ENCODE measurements around the gene TCF19. TPM values are rescaled to one million over a fixed set of nuclear protein-coding genes. Genes with fewer than 3 reads are reported as not detected.

Gene TCF19
- total RNA-seq, 1 donor from 2014 or later, result 8.4 TPM

- no peak overlapping the region for H3K9ac ChIP-seq (ENCODE audit: low read depth in 1 of 3, low read length in 3 of 3)
- no peaks in the 10 kb centered on the region for H3K9me3 ChIP-seq (ENCODE audit: control insufficient read depth in 3 of 3, low read length in 3 of 3)
- peaks cover 9 to 31% (median 18%) of the 10 kb centered on the region in 3 donors for H3K4me1 ChIP-seq (ENCODE audit: control insufficient read depth in 3 of 3, insufficient read depth in 3 of 3, low read length in 3 of 3)
- no peaks in the 10 kb centered on the region for H3K27me3 ChIP-seq (ENCODE audit: control insufficient read depth in 3 of 3, insufficient read depth in 3 of 3, low read length in 3 of 3)
- H3K4me3 ChIP-seq (ENCODE audit: low read length in 3 of 3), result peak overlapping the region in 1 of 3 donors; percentile 85
- peak overlapping the region; percentile 84 for H3K27ac ChIP-seq (ENCODE audit: low read depth, low read length)
- H3K36me3 ChIP-seq (ENCODE audit: control insufficient read depth in 3 of 3, insufficient read depth in 3 of 3, low read length in 3 of 3), result peaks cover 2 to 5% (median 4%) of the 10 kb centered on the region in 3 donors
These were observed 44.1 kb downstream of the TCF19 start for GRCh38 chr6:31202259-31203166.

- H3K9ac ChIP-seq (ENCODE audit: low read depth in 1 of 3, low read length in 3 of 3), result peak overlapping the region; percentile 52 to 82 (median 66)
- no peaks in the 10 kb centered on the region for H3K27me3 ChIP-seq (ENCODE audit: control insufficient read depth in 3 of 3, insufficient read depth in 3 of 3, low read length in 3 of 3)
- H3K36me3 ChIP-seq (ENCODE audit: control insufficient read depth in 3 of 3, insufficient read depth in 3 of 3, low read length in 3 of 3), result peaks cover 2 to 5% (median 4%) of the 10 kb centered on the region in 3 donors
- no peaks in the 10 kb centered on the region for H3K9me3 ChIP-seq (ENCODE audit: control insufficient read depth in 3 of 3, low read length in 3 of 3)
- H3K4me3 ChIP-seq (ENCODE audit: low read length in 3 of 3), result peak overlapping the region; percentile 66 to 85 (median 68)
- peaks cover 9 to 31% (median 18%) of the 10 kb centered on the region in 3 donors for H3K4me1 ChIP-seq (ENCODE audit: control insufficient read depth in 3 of 3, insufficient read depth in 3 of 3, low read length in 3 of 3)
- peak overlapping the region; percentile 84 for H3K27ac ChIP-seq (ENCODE audit: low read depth, low read length)
These were observed 45.1 kb downstream of the TCF19 start for GRCh38 chr6:31203345-31203979.

DNA sequence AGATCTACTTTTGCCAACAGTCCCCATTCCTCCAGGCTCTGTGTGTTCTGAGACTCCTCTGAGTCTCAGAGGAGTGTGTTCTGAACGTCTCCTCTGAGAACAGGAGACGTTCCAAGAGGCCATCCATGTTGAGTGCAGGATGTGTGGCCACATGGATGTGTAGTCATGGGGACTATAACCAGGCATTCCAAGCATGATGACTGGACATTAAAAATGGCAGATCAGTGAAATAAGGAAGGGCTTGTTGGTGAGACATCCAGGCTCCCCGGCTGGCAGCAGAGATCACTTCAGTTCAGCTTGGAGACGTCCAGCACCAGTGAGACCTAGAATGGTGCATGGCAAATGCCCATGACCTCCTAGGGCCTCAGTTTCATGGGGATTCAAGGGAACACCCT is 46.4 kb downstream of the TCF19 start:
- H3K27me3 ChIP-seq (ENCODE audit: control insufficient read depth in 3 of 3, insufficient read depth in 3 of 3, low read length in 3 of 3), result no peaks in the 10 kb centered on the region
- peaks cover 9 to 25% (median 16%) of the 10 kb centered on the region in 3 donors for H3K4me1 ChIP-seq (ENCODE audit: control insufficient read depth in 3 of 3, insufficient read depth in 3 of 3, low read length in 3 of 3)
- H3K9me3 ChIP-seq (ENCODE audit: control insufficient read depth in 3 of 3, low read length in 3 of 3), result no peaks in the 10 kb centered on the region
- peak overlapping the region; percentile 84 for H3K27ac ChIP-seq (ENCODE audit: low read depth, low read length)
- H3K9ac ChIP-seq (ENCODE audit: low read depth in 1 of 3, low read length in 3 of 3), result no peak overlapping the region
- peaks cover 2 to 5% (median 4%) of the 10 kb centered on the region in 3 donors for H3K36me3 ChIP-seq (ENCODE audit: control insufficient read depth in 3 of 3, insufficient read depth in 3 of 3, low read length in 3 of 3)
- peak overlapping the region in 2 of 3 donors; percentile 66 to 68 for H3K4me3 ChIP-seq (ENCODE audit: low read length in 3 of 3)

GRCh38 chr6:31205638-31206037 is 47.2 kb downstream of the TCF19 start:
- Histone ChIP-seq H3K27me3 (ENCODE audit: control insufficient read depth in 3 of 3, insufficient read depth in 3 of 3, low read length in 3 of 3) (no peaks in the 10 kb centered on the region), H3K27ac (ENCODE audit: low read depth, low read length) (no peak overlapping the region), H3K9me3 (ENCODE audit: control insufficient read depth in 3 of 3, low read length in 3 of 3) (no peaks in the 10 kb centered on the region), H3K9ac (ENCODE audit: low read depth in 1 of 3, low read length in 3 of 3) (no peak overlapping the region), H3K4me3 (ENCODE audit: low read length in 3 of 3) (no peak overlapping the region), H3K36me3 (ENCODE audit: control insufficient read depth in 3 of 3, insufficient read depth in 3 of 3, low read length in 3 of 3) (peaks cover 2 to 5% (median 4%) of the 10 kb centered on the region in 3 donors), H3K4me1 (ENCODE audit: control insufficient read depth in 3 of 3, insufficient read depth in 3 of 3, low read length in 3 of 3) (peaks cover 9 to 25% (median 16%) of the 10 kb centered on the region in 3 donors)

DNA sequence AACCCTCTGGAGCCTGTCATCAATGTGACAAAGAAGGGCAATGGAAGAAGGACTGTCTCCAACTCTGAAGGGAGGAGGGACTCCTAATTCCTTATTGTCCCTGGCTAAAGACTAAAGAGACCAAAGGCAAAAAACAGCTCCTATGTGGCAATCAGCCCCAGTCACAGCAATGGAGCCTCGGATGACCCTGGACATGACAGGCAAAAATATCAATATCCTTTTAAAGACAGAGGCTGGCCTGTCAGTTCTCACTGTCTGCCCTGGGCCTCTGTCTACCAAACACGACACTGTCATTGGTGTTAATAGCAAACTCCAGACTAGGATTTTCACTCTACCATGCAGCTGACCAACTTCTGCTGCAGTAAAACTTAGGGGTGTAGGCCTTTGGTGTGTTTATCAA is 50.1 kb downstream of the TCF19 start:
- Histone ChIP-seq H3K27ac (ENCODE audit: low read depth, low read length) (no peak overlapping the region), H3K27me3 (ENCODE audit: control insufficient read depth in 3 of 3, insufficient read depth in 3 of 3, low read length in 3 of 3) (no peaks in the 10 kb centered on the region), H3K4me1 (ENCODE audit: control insufficient read depth in 3 of 3, insufficient read depth in 3 of 3, low read length in 3 of 3) (peaks cover under 1 to 10% (median 9%) of the 10 kb centered on the region in 3 donors), H3K4me3 (ENCODE audit: low read length in 3 of 3) (no peak overlapping the region), H3K36me3 (ENCODE audit: control insufficient read depth in 3 of 3, insufficient read depth in 3 of 3, low read length in 3 of 3) (no peaks in the 10 kb centered on the region), H3K9ac (ENCODE audit: low read depth in 1 of 3, low read length in 3 of 3) (no peak overlapping the region), H3K9me3 (ENCODE audit: control insufficient read depth in 3 of 3, low read length in 3 of 3) (no peaks in the 10 kb centered on the region)

DNA sequence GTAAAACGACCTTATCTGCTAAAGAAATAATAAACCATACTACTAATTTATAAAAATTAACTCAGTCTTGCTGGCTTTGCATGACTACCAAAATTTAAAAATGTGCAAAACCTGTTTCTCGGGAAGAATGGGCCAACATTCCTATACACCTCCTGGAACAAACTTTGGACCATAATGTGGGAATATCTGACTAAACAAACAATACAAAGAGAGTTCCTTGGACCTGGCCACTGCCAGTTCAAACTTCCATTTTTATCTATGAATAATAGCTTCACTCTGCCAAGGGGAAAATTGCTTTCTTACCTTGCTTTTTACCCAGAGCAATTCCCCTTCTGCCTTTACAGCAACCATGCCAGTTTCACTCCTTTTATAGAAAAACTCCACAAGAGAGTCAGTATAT is 50.7 kb downstream of the TCF19 start:
- H3K4me1 ChIP-seq (ENCODE audit: control insufficient read depth in 3 of 3, insufficient read depth in 3 of 3, low read length in 3 of 3), result peaks cover 0 to 7% (median 3%) of the 10 kb centered on the region in 3 donors
- H3K27me3 ChIP-seq (ENCODE audit: control insufficient read depth in 3 of 3, insufficient read depth in 3 of 3, low read length in 3 of 3), result no peaks in the 10 kb centered on the region
- no peak overlapping the region for H3K9ac ChIP-seq (ENCODE audit: low read depth in 1 of 3, low read length in 3 of 3)
- no peak overlapping the region for H3K4me3 ChIP-seq (ENCODE audit: low read length in 3 of 3)
- no peaks in the 10 kb centered on the region for H3K9me3 ChIP-seq (ENCODE audit: control insufficient read depth in 3 of 3, low read length in 3 of 3)
- H3K27ac ChIP-seq (ENCODE audit: low read depth, low read length), result no peak overlapping the region
- H3K36me3 ChIP-seq (ENCODE audit: control insufficient read depth in 3 of 3, insufficient read depth in 3 of 3, low read length in 3 of 3), result no peaks in the 10 kb centered on the region

GRCh38 chr6:31210123-31210522 is 51.7 kb downstream of the TCF19 start:
- Histone ChIP-seq H3K36me3 (ENCODE audit: control insufficient read depth in 3 of 3, insufficient read depth in 3 of 3, low read length in 3 of 3) (no peaks in the 10 kb centered on the region), H3K4me1 (ENCODE audit: control insufficient read depth in 3 of 3, insufficient read depth in 3 of 3, low read length in 3 of 3) (no peaks in the 10 kb centered on the region), H3K27me3 (ENCODE audit: control insufficient read depth in 3 of 3, insufficient read depth in 3 of 3, low read length in 3 of 3) (no peaks in the 10 kb centered on the region), H3K9me3 (ENCODE audit: control insufficient read depth in 3 of 3, low read length in 3 of 3) (no peaks in the 10 kb centered on the region), H3K4me3 (ENCODE audit: low read length in 3 of 3) (no peak overlapping the region), H3K27ac (ENCODE audit: low read depth, low read length) (no peak overlapping the region), H3K9ac (ENCODE audit: low read depth in 1 of 3, low read length in 3 of 3) (no peak overlapping the region)

DNA sequence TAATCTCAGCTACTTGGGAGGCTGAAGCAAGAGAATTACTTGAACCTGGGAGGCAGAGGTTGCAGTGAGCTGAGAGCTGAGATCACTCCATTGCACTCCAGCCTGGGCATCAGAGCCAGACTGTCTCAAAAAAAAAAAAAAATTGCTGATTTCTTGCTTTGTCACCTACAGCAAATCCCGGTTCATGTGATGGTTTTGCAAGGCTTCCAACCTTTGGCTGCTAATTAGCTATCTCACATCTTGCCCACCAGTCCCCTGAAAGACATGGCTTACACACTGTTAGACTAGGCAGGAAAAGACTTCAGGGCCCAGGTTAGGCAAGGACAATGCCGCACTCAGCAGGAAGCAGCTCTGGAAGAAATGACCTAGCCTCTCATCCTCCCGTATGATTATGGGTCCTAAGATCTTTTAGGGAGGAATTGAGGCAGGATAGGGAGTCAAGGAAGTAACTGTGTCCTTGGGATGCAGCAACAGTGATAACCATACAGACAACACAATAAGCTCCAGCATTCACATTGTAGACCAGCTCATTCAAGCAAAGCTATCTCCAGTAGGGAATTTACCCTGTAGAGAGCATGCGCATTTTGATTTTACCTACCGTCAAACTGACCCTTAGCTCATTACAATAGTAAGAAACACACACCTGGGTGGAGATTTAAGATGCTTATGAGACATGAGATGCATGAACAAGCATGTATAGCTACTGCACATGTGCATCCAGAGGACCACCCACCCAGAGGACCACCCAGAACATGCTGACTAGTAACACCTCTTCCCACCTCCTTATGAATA is 52.5 kb downstream of the TCF19 start:
- no peaks in the 10 kb centered on the region for H3K4me1 ChIP-seq (ENCODE audit: control insufficient read depth in 3 of 3, insufficient read depth in 3 of 3, low read length in 3 of 3)
- H3K9ac ChIP-seq (ENCODE audit: low read depth in 1 of 3, low read length in 3 of 3), result no peak overlapping the region
- no peak overlapping the region for H3K4me3 ChIP-seq (ENCODE audit: low read length in 3 of 3)
- H3K36me3 ChIP-seq (ENCODE audit: control insufficient read depth in 3 of 3, insufficient read depth in 3 of 3, low read length in 3 of 3), result no peaks in the 10 kb centered on the region
- no peak overlapping the region for H3K27ac ChIP-seq (ENCODE audit: low read depth, low read length)
- H3K9me3 ChIP-seq (ENCODE audit: control insufficient read depth in 3 of 3, low read length in 3 of 3), result no peaks in the 10 kb centered on the region
- no peaks in the 10 kb centered on the region for H3K27me3 ChIP-seq (ENCODE audit: control insufficient read depth in 3 of 3, insufficient read depth in 3 of 3, low read length in 3 of 3)

Measured in skeletal muscle tissue (tissue), 4 donors.